Activated CD4-positive, CD25-positive, alpha-beta regulatory T cell (primary cell): Measurements from ENCODE around the gene PAPPA2.

Experiments
- DNase-seq, 4 experiments: peaks; one replicate each; lab custom pipeline; 2025; lab: John Stamatoyannopoulos, UW

Gene PAPPA2

GRCh38 chr1:176854758-176855745 lies 392.1 kb downstream of the PAPPA2 start:
- DNase-seq = no peak

GRCh38 chr1:176857632-176858031 lies 394.7 kb downstream of the PAPPA2 start:
- no peak for DNase-seq

- no peak for DNase-seq
These were observed 395.5 kb downstream of the PAPPA2 start for GRCh38 chr1:176858433-176858916.

DNA sequence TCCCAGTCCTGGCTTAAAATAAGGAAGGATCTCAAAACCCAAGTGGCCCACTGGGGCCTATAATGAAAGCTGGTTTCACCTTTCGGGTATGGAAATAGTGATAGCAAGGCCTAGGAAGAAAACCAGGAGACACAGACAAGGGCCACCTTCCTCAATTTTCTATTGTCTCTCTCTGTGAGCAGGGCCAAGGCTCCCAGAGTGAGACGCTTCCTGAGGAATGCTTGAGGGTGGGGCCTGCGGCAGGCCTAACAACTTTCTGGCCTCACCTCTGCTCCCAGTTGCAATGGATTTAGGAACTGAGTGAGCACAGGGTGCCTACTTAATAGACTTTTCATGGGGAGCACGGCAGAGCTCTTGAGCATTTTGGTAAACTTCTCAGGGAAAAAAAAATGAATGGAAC lies 400.6 kb downstream of the PAPPA2 start:
- no peak for DNase-seq

- no peak for DNase-seq
These were observed 401.2 kb downstream of the PAPPA2 start for GRCh38 chr1:176864211-176864610.

- no peak for DNase-seq
These were observed 403.2 kb downstream of the PAPPA2 start for GRCh38 chr1:176866011-176866714.

- DNase-seq = no peak
These were observed 406.6 kb downstream of the PAPPA2 start for GRCh38 chr1:176869577-176869976.

DNA sequence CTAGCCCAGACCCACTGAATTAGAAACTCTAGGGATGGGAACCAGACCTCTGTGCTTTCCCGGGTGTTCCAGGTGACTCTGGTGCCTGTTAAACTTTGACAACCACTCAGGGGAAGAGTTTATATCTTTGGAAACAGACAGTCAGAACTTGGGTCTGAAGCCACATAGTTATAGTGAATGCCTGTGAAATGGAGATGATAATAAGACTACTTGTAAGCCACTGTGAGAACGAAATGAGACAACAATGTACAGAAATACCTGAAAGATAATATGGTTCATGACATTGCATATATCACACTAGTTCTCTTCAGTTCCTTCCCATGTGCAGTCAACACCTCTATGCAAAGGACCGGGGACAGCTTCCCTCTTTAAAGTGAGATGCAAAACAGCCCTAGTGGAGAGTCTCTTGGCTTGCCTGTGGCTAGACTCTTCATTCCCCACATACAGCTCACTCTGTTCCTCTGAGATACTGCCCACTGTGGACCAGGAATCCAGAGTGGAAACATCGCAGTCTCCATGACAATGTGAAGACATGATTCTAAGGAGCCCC lies 414.1 kb downstream of the PAPPA2 start:
- no peak for DNase-seq

DNA sequence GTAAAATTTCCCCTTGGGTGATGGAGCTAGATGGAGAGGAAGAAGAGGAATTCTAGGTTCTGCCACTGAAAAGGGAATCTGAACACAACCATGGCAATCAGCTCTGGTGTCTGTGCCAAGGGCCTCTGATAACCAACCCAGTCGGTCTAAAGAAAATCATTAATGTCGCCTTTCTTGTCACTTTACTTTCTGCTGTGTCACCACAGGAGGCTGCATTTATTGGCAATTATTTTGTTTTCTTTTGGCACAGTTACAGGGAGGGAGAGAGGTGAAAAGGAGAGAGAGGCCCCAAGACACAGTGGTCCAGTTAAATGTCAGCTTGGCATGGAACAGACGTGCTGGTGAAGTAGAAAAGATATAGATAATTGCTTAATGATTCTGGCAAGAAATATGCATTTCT lies 414.6 kb downstream of the PAPPA2 start:
- no peak for DNase-seq

DNA sequence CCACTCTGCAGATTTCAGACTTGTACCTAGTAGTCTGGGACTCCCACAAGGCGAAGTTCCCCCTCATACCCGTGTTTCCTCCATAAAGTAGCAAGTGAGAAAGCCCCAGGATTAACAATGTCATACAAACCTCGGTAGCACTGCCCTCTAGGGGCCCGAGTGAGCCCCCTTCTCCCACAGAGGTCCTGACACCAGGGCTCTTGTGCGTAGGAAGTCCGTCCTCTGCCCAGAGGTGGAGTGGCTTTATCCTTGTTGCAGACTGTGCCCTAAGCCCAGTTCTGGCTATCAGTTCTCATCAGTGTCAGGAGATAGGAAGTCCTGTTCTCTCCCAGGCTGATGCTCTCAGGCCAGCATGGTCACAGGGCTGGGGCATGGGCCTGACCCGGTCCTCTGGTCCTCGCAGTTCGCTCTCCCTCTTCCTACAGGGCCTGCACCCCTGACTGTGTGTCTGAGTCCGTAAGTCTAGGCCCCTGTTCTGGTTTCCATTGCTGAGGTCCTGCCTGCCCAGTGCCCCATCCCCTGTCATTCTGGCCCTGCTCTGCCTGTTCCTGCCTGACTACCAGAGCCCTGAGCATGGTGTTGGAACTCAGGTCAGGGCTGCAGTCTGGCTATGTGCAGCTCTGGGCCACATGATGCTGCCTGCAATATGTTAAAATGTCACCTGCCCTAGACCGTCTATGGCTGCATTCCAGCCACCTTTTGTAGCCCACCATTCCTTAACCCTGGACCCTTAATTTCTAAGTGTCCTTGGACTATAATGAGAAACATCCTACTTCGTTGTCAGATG lies 416.0 kb downstream of the PAPPA2 start:
- DNase-seq = no peak

- DNase-seq = no peak
These were observed 417.0 kb downstream of the PAPPA2 start for GRCh38 chr1:176879784-176880620.

- DNase-seq = no peak
These were observed 418.1 kb downstream of the PAPPA2 start for GRCh38 chr1:176880955-176881595.

GRCh38 chr1:176884286-176884685 lies 421.3 kb downstream of the PAPPA2 start:
- no peak for DNase-seq

DNA sequence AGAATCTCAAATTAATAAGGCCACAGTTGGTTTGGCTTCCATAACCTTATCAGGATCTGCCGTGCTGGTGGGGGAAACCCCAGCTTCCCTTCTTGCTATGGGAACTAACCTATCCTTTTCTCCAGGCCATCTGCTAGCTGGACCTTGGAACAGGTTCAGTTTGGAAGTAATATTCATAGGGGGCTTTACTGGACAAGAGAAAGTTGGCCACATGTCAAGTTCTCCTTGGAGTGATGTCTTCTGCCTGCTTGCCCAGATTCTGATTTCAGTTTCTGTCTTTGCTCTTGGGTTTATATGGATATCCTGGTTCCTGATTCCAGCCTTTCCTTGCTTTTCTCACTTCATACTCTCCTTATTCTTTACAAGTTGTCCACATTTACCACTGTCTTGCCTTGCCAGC lies 421.9 kb downstream of the PAPPA2 start:
- no peak for DNase-seq

GRCh38 chr1:176885341-176885740 lies 422.4 kb downstream of the PAPPA2 start:
- no peak for DNase-seq

GRCh38 chr1:176885751-176886150 lies 422.8 kb downstream of the PAPPA2 start:
- no peak for DNase-seq

DNA sequence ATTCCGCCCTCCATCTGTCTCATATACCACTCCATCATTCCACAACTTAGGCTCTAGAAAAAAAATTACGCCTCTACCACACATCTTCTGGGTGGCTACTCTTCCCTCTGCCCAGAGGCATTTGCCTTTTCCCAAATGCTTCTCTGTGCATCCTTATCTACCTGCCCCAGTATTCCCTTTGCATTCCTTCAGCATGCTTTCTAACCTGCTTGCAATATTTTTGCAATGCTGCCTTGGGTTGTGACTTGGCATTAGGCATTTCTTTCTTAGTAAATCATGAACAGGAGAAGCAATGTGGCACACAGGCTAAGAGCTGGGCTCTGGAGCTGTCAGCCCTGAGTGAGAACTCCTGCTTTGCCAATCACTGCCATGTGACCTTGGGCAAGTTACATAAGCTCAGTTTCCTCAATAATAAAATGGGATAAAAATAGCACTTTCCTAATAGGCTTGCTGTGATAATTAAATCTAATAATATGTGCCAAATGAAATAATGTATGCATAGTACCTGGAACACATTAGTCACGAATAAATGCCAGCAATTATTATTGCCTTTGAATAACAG lies 425.6 kb downstream of the PAPPA2 start:
- no peak for DNase-seq

GRCh38 chr1:176893625-176894352 lies 430.8 kb downstream of the PAPPA2 start:
- no peak for DNase-seq

GRCh38 chr1:176894450-176894849 lies 431.5 kb downstream of the PAPPA2 start:
- DNase-seq = no peak
